Measurements from ENCODE around the gene CDC42SE2. TPM values are rescaled to one million over a fixed set of nuclear protein-coding genes. Genes with fewer than 3 reads are reported as not detected.

Gene CDC42SE2
- total RNA-seq, 1 experiment from 2014 or later = 46.1 TPM

GRCh38 chr5:131217791-131218190, 46.1 kb upstream of the CDC42SE2 start:
- intact Hi-C loops (cut with micrococcal nuclease; ENCODE audit: unreplicated experiment) (no loop called here), in situ Hi-C loops (cut with HindIII; ENCODE audit: low pct_unique_long_range_greater_than_20kb, low sequenced_read_pairs) (no loop called here)
- Histone ChIP-seq H3K27ac (ENCODE audit: low read length) (no peak overlapping the region), H3K36me3 (ENCODE audit: control insufficient read depth, insufficient read depth, low read length) (no peaks in the 10 kb centered on the region), H3K27me3 (ENCODE audit: control insufficient read depth, insufficient read depth, low read length) (no peaks in the 10 kb centered on the region), H3K4me3 (ENCODE audit: low read depth in 2 of 2, low read length in 2 of 2) (no peak overlapping the region), H3K9me3 (ENCODE audit: control insufficient read depth, insufficient read depth, low read depth, low read length) (no peaks in the 10 kb centered on the region), H3K4me1 (ENCODE audit: control insufficient read depth, insufficient read depth, low read length) (no peaks in the 10 kb centered on the region)
- no peak for TF ChIP-seq CTCF (IDR thresholded peaks at IDR 0.05)
- no peak for TF ChIP-seq SIN3A (IDR thresholded peaks at IDR 0.05; ENCODE audit: borderline replicate concordance, insufficient read depth, low read depth, low read length)
- TF ChIP-seq TCF7L2 (IDR thresholded peaks at IDR 0.05; ENCODE audit: low read depth, low read length) = no peak
- TF ChIP-seq POLR2AphosphoS5 (IDR thresholded peaks at IDR 0.05; ENCODE audit: low read depth, low read length) = no peak
- TF ChIP-seq REST (IDR thresholded peaks at IDR 0.05; ENCODE audit: insufficient read depth in 1 of 2, low read depth in 2 of 2, low read length in 1 of 2) = no peak
- ATAC-seq = no peak
- no TSS peak for BruUV-seq (replicated peaks)
- ChIA-PET POLR2A (no interaction called here), CTCF (no interaction called here)
- DNase-seq (ENCODE audit: low read depth, low spot score) = no peak

- CTCF ChIA-PET = no interaction called here
- Histone ChIP-seq H3K27ac (ENCODE audit: low read length) (no peak overlapping the region), H3K9me3 (ENCODE audit: control insufficient read depth, insufficient read depth, low read depth, low read length) (no peaks in the 10 kb centered on the region), H3K4me1 (ENCODE audit: control insufficient read depth, insufficient read depth, low read length) (no peaks in the 10 kb centered on the region), H3K4me3 (ENCODE audit: low read depth in 2 of 2, low read length in 2 of 2) (no peak overlapping the region), H3K27me3 (ENCODE audit: control insufficient read depth, insufficient read depth, low read length) (no peaks in the 10 kb centered on the region), H3K36me3 (ENCODE audit: control insufficient read depth, insufficient read depth, low read length) (no peaks in the 10 kb centered on the region)
- DNase-seq (ENCODE audit: low read depth, low spot score) (no peak), ATAC-seq (no peak)
- TF ChIP-seq REST (IDR thresholded peaks at IDR 0.05; ENCODE audit: insufficient read depth in 1 of 2, low read depth in 2 of 2, low read length in 1 of 2) (no peak), CTCF (IDR thresholded peaks at IDR 0.05) (no peak), TCF7L2 (IDR thresholded peaks at IDR 0.05; ENCODE audit: low read depth, low read length) (no peak), POLR2AphosphoS5 (IDR thresholded peaks at IDR 0.05; ENCODE audit: low read depth, low read length) (no peak), SIN3A (IDR thresholded peaks at IDR 0.05; ENCODE audit: borderline replicate concordance, insufficient read depth, low read depth, low read length) (no peak)
- POLR2A ChIA-PET = no interaction called here
- in situ Hi-C loops (cut with HindIII; ENCODE audit: low pct_unique_long_range_greater_than_20kb, low sequenced_read_pairs) (no loop called here), intact Hi-C loops (cut with micrococcal nuclease; ENCODE audit: unreplicated experiment) (no loop called here)
- BruUV-seq (replicated peaks) = no TSS peak
Observed at GRCh38 chr5:131218392-131218791, 45.5 kb upstream of the CDC42SE2 start.
